Heart right ventricle (tissue), 16 donors: ENCODE measurements around the gene HLA-B. TPM values are rescaled to one million over a fixed set of nuclear protein-coding genes. Genes with fewer than 3 reads are reported as not detected.
"Not testable (repeated sequence)": the region's sequence is repeated elsewhere in the genome, so short reads cannot be mapped to it uniquely, and the experiment has no call there.

Source experiments
- ATAC-seq, 8 donors: fragments of 200-7000 bp; cut with Tn5 transposase; one replicate each; pipeline ENCODE4 v1.9.1; 2020; ENCODE audit warnings: mild to moderate bottlenecking in 8 of 8, moderate library complexity in 8 of 8, moderate number of reproducible peaks in 1 of 8
- DNase-seq, 2 donors: peaks; one replicate each; pipeline ENCODE4 v3.0.0-alpha.2; 2020
- H3K27ac ChIP-seq, 10 donors: fragments of 200-600 bp; sonication (generic) in 2 of 10; one replicate each; pipeline versions ENCODE4 v1.5.0 to v1.8.0; 2020 to 2022; ENCODE audit warnings: mild to moderate bottlenecking in 3 of 10
- H3K27me3 ChIP-seq, 7 donors: fragments of 200-600 bp; one replicate each; pipeline ENCODE4 v1.8.0; 2021 to 2022; ENCODE audit warnings: mild to moderate bottlenecking in 2 of 7
- H3K36me3 ChIP-seq, 9 donors: fragments of 200-600 bp; sonication (generic) in 1 of 9; one replicate each; pipeline versions ENCODE4 v1.5.0 to v1.8.0; 2020 to 2022; ENCODE audit warnings: mild to moderate bottlenecking in 2 of 9
- H3K4me1 ChIP-seq, 9 donors: fragments of 200-600 bp; sonication (generic) in 1 of 9; one replicate each; pipeline versions ENCODE4 v1.5.0 to v1.8.0; 2020 to 2022; ENCODE audit warnings: mild to moderate bottlenecking in 4 of 9
- H3K4me3 ChIP-seq, 10 donors: fragments of 200-600 bp; sonication (generic) in 2 of 10; one replicate each; pipeline versions ENCODE4 v1.5.0 to v1.8.0; 2020 to 2022; ENCODE audit warnings: mild to moderate bottlenecking in 7 of 10, moderate library complexity in 2 of 10
- H3K9me3 ChIP-seq, 11 donors: fragments of 200-600 bp in 10 of 11; sonication (generic) in 2 of 11; one replicate each; pipeline versions ENCODE4 v1.5.0 to v1.8.0; 2013 to 2022; ENCODE audit warnings: mild to moderate bottlenecking in 2 of 11, control low read depth in 1 of 11, moderate library complexity in 1 of 11
- CTCF ChIP-seq, 9 donors: fragments of 200-600 bp; sonication (generic) in 2 of 9; IDR thresholded peaks; one replicate each; pipeline versions ENCODE4 v1.5.0 to v1.8.0; 2021 to 2022; ENCODE audit warnings: antibody characterized with exemption in 9 of 9, mild to moderate bottlenecking in 5 of 9, moderate library complexity in 1 of 9
- WGBS, 2 donors: extraction: QIAGEN DNeasy Blood & Tissue Kit; methylation state at CpG; one replicate each; pipeline ENCODE4 v1.1.7; 2013; ENCODE audit warnings: inconsistent platforms in 1 of 2; 5-methylcytosine and 5-hydroxymethylcytosine counted together
- intact Hi-C, 10 donors: fragments of 100-400 bp; cut with DNase I; formaldehyde crosslinking; loops; one replicate each; pipeline versions ENCODE4 v1.11.1 to v1.14.2; 2022
- polyA plus RNA-seq, 2 donors: library from polyadenylated mRNA; stranded (reverse); fragments of 200-250 nt; gene quantifications; one replicate each; pipeline ENCODE4 v1.2.3, GENCODE V29; 2013
- total RNA-seq, 10 donors: library from RNA; stranded (reverse); fragmentation: NEBNext Ultra II Directional in 3 of 10; extraction: Animal tissue kit (Norgen Biotek cat#: 25700) in 3 of 10; gene quantifications; one replicate each; pipeline versions ENCODE4 v1.2.1 to v1.2.4, GENCODE V29; 2021 to 2023
- donor health status: Arrhythmogenic right ventricular cardiomyopathy.
- donor health status: ischemic (EF 13 %, LVEDD 7.1; RV severe dilation, severe dysfunction).
- donor health status: healthy with polysubstance abuse.
- donor health status: DM: no; HTN: yes; CAD: no.
- donor health status: DM: no; HTN: no; CAD: no.
- donor health status: ischemic (EF 25% LVEDD 6.9; RV normal size, moderate dysfunction).
- donor health status: ischemic (EF 25% LVEDD 5.7; RV mildly dilated, moderate dysfunction).
- donor health status: healthy.
- donor health status: DM: yes; HTN: yes; CAD: no.
- donor health status: Ischemic cardiomyopathy.
- donor health status: ischemic (EF 35%, LVEDD 5.7; RV mildly dilated, moderate dysfunction).
- donor health status: nonischemic (EF 11% LVEDD 7.7; RV severe dilation, severe dysfunction).
- donor health status: DM: yes; HTN: yes; CAD: no.
- donor health status: PGD.
- donor health status: ischemic (EF 29% LVEDD 5.4; RV normal size, mild dysfunction).
- donor health status: nonischemic (EF 23%, LVEDD 6.1; RV moderate dilation, normal function).

HLA-B gene
- total and polyA plus RNA-seq, 12 donors = 252 to 2,676 (median 408) TPM

- no peak for TF ChIP-seq CTCF (IDR thresholded peaks at IDR 0.05)
- no peak overlapping the region for H3K4me3 ChIP-seq
- intact Hi-C loops = no loop called here
- H3K27ac ChIP-seq = no peak overlapping the region
- H3K9me3 ChIP-seq = peaks cover 0 to 3% (median 0%) of the 10 kb centered on the region in 11 donors
- H3K27me3 ChIP-seq = peaks cover 0 to 46% (median 15%) of the 10 kb centered on the region in 7 donors
- DNase-seq (no peak), ATAC-seq (no peak)
- no peaks in the 10 kb centered on the region for H3K4me1 ChIP-seq
- 31 to 41% methylated on average over 4 of the region's 4 CpGs for WGBS, 2 donors
- no peaks in the 10 kb centered on the region for H3K36me3 ChIP-seq
These were observed 20.1 kb upstream of the HLA-B start for GRCh38 chr6:31377029-31377428.

- no peak for TF ChIP-seq CTCF (IDR thresholded peaks at IDR 0.05)
- Histone ChIP-seq H3K9me3 (peaks cover 0 to 7% (median 0%) of the 10 kb centered on the region in 11 donors), H3K4me3 (no peak overlapping the region), H3K27ac (no peak overlapping the region), H3K27me3 (peaks cover 0 to 46% (median 15%) of the 10 kb centered on the region in 7 donors), H3K4me1 (no peaks in the 10 kb centered on the region), H3K36me3 (no peaks in the 10 kb centered on the region)
- DNase-seq (no peak), ATAC-seq (no peak)
- intact Hi-C loops = no loop called here
These were observed 18.7 kb upstream of the HLA-B start for GRCh38 chr6:31375699-31376098.

GRCh38 chr6:31374118-31374517 is 17.1 kb upstream of the HLA-B start:
- peak in 4 of 9 donors; percentile 20 to 56 (median 52) for TF ChIP-seq CTCF (IDR thresholded peaks at IDR 0.05)
- 25 to 37% methylated on average over 4 to 6 of the region's 8 CpGs for WGBS, 2 donors
- ATAC-seq, H3K27ac ChIP-seq, H3K4me3 ChIP-seq, intact Hi-C loops, H3K36me3 ChIP-seq, H3K9me3 ChIP-seq, DNase-seq, H3K4me1 ChIP-seq: not testable (repeated sequence)
- peaks cover 0 to 34% (median 14%) of the 10 kb centered on the region in 7 donors for H3K27me3 ChIP-seq

- Histone ChIP-seq H3K9me3 (peaks cover 0 to 7% (median 0%) of the 10 kb centered on the region in 11 donors), H3K4me1 (peaks cover 0 to 9% (median 0%) of the 10 kb centered on the region in 9 donors), H3K27ac (no peak overlapping the region), H3K4me3 (no peak overlapping the region), H3K27me3 (peaks cover 0 to 25% (median 8%) of the 10 kb centered on the region in 7 donors), H3K36me3 (no peaks in the 10 kb centered on the region)
- ATAC-seq (no peak), DNase-seq (no peak)
- TF ChIP-seq CTCF (IDR thresholded peaks at IDR 0.05) = no peak
- intact Hi-C loops = loop anchor here in 6 of 10 donors (5.0 to 10.0 kb wide), 4 partner anchors 96 to 236 kb away; partner anchors contain the start of genes PSORS1C2 (in 3 of the 6) and HLA-C (in 2 of the 6)
- 80 to 82% methylated on average over 2 of the region's 2 CpGs for WGBS, 2 donors
These were observed 11.5 kb upstream of the HLA-B start for GRCh38 chr6:31368461-31368860.
